GM20000 (cell line): ENCODE data around the gene TANC1.
A peak's percentile ranks its signal among the peaks of the same experiment; 100 is the strongest.

Experiments used
- DNase-seq: peaks from one replicate; pipeline ENCODE4 v3.0.0; 2012; ENCODE audit warnings: low spot score
- TF ChIP-seq, protein P1 (sequence below): IDR thresholded peaks from 2 replicates; pipeline ENCODE4 v1.5.1; 2012; ENCODE audit warnings: mild to moderate bottlenecking, control low read depth; ENCODE audit errors: extremely low read depth, missing control alignments

TANC1 gene

DNA sequence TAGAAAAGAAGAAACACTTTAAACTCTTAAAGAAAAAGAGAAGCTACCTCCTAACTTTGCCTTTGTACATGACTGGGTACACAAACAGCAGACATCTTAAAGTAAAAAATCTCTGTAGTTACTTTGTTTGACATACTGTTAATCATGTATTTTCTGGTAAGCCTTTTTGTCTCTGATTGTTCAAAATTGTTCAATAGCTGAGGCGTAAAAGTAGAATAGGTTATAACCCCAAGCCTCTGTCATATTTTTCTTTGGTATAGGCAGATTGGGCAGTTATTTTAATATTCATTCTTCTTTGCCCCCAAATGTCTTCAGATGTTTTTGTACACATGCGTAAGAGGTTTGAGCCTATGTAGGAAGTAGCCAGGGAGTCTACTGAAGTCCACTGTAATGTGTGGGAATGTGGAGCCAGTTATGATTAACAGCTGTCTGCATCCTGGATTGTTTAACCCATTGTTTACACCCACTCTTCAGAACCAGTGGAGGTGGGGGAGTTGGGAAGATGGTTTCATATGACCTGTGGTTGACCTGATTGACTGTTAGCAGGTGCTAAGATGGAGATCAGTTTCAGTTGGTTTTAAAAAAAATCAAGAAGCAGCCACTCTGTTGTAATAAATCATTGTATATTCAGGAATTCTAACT, 150.5 kb downstream of the TANC1 start:
- DNase-seq = no peak
- TF ChIP-seq, protein P1, sequence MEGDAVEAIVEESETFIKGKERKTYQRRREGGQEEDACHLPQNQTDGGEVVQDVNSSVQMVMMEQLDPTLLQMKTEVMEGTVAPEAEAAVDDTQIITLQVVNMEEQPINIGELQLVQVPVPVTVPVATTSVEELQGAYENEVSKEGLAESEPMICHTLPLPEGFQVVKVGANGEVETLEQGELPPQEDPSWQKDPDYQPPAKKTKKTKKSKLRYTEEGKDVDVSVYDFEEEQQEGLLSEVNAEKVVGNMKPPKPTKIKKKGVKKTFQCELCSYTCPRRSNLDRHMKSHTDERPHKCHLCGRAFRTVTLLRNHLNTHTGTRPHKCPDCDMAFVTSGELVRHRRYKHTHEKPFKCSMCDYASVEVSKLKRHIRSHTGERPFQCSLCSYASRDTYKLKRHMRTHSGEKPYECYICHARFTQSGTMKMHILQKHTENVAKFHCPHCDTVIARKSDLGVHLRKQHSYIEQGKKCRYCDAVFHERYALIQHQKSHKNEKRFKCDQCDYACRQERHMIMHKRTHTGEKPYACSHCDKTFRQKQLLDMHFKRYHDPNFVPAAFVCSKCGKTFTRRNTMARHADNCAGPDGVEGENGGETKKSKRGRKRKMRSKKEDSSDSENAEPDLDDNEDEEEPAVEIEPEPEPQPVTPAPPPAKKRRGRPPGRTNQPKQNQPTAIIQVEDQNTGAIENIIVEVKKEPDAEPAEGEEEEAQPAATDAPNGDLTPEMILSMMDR = peak; percentile 3

DNA sequence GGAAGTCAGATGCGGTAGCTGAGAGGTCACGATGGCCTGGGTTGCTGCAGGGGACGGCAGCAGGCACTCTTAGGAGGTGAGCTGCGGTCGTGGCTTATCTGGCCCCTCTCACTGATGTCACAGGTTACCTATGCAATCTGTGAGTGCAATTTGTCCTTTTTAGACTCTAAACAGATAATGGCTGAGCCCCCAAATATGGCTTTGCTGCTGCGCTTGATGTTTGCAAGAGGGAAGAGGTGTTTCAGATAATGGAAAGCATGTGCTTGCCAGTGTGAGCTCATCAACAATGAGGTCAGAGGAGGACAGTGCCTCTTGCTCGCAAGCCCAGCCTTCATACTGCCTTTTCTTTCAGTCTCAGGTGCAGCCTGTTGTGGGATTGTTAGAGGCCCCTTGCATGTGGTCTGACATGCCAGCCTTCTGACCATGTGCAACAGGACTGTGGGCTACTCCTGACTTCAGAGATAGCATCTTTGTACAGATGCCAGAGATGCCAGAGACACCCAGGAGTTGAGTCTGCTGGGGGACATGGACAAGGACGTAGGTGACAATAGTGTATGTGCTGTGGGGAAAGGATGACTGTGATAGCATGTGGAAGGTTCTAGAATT, 151.3 kb downstream of the TANC1 start:
- TF ChIP-seq, protein P1 = no peak
- DNase-seq = no peak

DNA sequence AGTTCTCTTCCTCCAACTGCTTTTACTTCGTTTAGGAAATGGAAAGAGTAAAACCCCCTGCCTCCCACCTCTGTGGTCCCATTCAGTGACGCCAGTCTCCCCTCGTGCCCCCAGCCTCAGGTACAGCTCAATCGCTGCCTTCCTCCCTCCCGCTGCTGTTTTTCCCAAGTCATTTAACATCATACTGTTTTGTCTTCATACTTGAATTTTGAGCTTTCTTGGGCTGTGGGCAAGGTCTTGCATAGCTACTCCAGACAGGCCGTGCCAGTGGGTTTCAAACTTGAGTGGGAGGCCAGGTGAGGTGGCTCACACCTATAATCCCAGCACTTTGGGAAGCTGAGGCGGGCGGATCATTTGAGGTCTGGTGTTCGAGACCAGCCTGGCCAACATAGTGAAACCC, 155.3 kb downstream of the TANC1 start:
- no peak for DNase-seq
- TF ChIP-seq, protein P1 = no peak

DNA sequence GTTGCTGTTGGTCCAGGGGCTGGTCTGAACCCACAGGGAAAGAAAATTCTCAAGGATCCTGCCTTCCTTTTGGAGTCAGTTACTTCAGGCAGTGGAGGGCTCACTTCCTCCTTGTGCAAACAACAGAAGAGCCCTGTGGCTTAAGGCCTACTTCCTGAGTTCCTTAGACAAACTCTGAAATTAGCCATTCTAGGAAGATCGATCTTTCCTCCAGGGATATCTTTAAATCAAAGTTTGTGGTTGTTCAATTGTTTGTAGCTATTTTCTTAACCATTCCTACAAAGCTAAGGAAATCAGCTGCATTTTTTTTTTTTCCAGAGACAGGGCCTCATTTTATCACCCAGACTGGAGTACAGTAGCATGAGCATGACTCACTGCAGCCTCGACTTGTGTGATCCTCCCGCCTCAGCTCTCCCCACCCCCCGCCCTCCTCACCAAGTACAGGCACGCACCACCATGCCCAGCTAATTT, 156.0 kb downstream of the TANC1 start:
- DNase-seq = no peak

DNA sequence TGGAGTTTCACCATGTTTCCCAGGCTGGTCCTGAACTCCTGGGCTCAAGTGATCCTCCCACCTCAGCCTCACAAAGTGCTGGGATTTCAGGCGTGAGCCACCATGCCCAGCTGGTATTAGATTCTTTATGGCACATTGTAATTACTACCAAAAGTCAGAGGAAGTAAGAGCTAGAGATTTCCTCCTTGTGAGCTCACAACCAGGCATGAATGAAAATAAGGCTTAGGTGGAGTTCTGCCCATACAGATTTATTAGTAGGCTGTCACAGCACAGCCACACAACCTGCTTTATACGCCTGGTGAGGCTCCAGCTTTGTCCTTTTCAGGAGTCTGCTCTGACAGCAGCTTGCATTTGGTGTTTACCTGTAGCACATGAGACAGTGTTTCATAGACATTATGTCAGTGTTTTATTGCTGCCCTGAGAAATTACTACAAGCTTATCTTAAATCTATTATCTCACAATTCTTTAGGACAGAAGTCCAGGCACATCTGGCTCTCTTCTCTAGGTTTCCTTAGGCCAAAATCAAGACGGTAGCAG, 156.6 kb downstream of the TANC1 start:
- TF ChIP-seq, protein P1 = no peak

More for the DNA sequence above, 156.0 kb downstream of the TANC1 start:
- TF ChIP-seq, protein P1 = no peak

DNA sequence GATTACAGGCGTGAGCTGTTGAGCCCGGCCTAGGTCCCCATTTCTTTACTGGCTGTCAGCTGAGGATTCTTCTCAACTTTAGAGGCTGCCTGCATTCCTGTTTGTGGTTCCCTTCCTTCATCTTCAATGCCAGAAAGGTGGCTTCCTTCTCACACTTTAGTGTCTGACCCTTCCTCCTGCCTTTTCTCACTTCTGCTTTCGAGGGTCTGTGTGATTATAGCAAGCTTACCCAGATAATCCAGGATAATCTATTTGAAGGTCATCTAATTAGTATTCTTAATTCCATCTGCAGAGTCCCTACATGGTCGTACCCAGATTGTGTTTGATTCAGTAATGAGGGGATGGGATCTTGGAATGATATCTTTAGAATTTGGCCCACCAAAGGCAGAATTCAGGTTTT, 157.4 kb downstream of the TANC1 start:
- DNase-seq = no peak
- TF ChIP-seq, protein P1 = no peak

More for the DNA sequence above, 156.6 kb downstream of the TANC1 start:
- DNase-seq = no peak

DNA sequence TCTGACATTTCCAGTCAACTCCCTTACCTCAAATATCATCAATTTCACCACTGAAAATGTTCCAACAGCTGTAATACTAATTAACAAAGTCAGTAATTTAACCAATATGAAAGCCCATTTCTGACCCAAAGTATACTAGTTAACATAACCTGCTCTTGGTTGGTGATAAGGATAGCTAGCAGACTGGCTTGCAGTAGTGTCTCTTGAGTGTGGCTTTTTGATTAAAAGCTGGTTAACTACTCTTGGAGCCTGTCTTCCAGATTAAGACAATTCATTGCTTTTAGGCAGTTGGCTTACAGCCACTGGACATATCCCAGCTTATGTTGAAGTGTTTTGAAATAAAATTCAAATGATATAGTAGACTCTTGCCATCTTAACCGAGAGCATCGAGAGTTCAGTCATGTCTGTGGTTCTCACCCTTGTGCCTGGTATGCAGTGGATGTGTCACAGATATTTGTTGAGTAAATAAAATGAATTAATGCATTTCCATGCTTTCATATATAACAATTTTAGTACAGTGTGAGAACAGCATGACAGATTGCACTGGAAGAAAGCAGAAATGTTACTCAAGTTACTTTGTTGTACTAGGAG, 158.1 kb downstream of the TANC1 start:
- TF ChIP-seq, protein P1 = no peak
- DNase-seq = no peak
